ENCODE measurements around the gene AATK. TPM values are rescaled to one million over a fixed set of nuclear protein-coding genes. Genes with fewer than 3 reads are reported as not detected.

Gene AATK
- polyA plus RNA-seq, 3 donors = 3.9 to 13.2 (median 5.2) TPM

DNA sequence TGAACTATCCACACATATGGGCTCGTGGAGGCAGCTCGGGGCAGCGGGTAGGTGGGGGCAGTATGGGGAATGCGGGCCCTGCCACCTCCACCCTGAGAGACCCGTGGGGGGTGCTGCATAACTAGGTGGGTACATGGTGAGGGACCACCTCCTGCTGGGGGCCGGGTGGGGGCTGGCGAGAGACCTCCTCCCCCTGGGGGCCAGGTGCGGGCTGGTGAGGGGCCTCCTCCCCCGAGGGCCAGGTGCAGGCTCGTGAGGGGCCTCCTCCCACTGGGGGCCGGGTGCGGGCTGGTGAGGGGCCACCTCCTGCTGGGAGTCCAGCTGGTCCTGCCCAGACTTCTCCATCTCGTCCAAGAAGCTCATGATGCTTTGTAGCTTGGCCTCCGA is 31.4 kb upstream of the AATK start:
- H3K27ac ChIP-seq (ENCODE audit: low read depth, low read length) = no peak overlapping the region
- WGBS, 3 donors = 71 to 85% (median 83%) methylated on average over 9 to 14 of the region's 14 CpGs

DNA sequence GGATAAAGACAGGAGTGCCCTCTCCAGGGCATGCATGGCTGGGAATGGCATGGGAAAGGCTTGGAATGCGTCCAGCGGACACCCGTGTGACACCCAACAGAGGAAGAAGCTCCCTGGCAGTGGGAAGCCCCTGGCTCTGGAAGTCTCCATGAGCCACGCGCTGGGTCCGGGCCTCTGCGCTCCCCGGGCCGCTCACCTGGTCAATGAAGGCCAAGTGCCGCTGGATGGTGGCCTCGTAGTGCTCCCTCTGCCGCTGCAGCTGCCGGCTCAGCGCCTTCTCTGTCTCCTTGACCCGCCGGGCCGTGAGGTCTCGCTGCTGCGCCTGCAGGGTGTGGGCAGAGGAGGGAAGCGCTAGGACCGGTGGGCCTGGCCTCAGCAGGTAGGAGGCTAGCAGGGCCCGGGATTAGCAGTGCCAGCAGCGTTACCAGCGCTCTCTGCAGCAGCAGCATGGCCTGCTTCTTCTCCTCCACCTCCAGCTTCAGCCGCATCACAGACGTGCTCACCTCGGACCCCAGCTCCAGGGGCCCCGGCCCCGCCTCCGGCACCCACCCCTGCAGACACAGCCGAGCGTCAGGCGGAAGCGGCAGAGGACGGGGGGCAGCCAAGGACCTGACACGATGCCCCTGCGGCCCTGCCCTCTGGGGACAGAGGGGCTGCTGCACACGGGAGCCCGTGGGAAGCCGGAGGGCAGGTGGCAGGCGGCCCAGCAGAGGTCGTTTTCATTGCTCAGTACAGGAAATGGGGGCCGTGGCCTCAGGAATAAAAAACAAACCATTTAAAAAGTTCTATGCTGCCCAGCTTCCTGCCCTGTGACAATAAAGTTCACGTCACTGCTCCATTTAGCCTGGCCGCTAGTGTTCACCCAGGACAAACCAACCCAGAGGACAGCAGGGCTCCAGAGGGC is 30.7 kb upstream of the AATK start:
- no peak overlapping the region for H3K27ac ChIP-seq (ENCODE audit: low read depth, low read length)

DNA sequence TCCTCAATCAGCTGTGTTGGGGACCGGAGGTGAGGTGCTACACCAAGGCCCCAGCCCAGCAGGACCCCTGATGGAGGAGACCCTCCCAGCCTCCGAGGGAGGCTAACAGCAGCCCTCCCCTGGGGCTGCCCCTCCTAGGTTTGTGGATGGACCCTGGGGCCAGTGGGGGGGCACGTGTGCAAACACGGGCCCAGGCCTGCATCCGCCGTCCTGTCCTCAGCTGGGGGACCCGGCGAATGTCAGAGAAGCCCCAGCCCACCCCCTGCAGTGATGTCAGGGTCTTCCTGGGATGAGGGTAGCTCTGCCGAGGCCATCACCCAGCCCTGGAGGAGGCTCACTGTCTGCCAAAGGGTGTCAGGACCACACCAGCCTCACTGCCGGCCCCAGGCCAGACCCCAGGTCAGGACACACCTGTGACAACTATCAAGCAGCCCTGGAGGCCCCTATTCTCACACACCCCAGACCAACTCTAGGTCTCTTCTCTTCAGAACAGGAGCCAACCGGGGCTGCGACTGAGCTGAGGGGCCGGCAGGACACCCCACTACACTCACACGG is 30.0 kb upstream of the AATK start:
- WGBS, 3 donors = 89 to 93% (median 93%) methylated on average over 14 of the region's 14 CpGs
- H3K27ac ChIP-seq (ENCODE audit: low read depth, low read length) = no peak overlapping the region

More for the DNA sequence above, 30.7 kb upstream of the AATK start:
- 72 to 88% (median 79%) methylated on average over 43 to 45 of the region's 45 CpGs for WGBS, 3 donors

DNA sequence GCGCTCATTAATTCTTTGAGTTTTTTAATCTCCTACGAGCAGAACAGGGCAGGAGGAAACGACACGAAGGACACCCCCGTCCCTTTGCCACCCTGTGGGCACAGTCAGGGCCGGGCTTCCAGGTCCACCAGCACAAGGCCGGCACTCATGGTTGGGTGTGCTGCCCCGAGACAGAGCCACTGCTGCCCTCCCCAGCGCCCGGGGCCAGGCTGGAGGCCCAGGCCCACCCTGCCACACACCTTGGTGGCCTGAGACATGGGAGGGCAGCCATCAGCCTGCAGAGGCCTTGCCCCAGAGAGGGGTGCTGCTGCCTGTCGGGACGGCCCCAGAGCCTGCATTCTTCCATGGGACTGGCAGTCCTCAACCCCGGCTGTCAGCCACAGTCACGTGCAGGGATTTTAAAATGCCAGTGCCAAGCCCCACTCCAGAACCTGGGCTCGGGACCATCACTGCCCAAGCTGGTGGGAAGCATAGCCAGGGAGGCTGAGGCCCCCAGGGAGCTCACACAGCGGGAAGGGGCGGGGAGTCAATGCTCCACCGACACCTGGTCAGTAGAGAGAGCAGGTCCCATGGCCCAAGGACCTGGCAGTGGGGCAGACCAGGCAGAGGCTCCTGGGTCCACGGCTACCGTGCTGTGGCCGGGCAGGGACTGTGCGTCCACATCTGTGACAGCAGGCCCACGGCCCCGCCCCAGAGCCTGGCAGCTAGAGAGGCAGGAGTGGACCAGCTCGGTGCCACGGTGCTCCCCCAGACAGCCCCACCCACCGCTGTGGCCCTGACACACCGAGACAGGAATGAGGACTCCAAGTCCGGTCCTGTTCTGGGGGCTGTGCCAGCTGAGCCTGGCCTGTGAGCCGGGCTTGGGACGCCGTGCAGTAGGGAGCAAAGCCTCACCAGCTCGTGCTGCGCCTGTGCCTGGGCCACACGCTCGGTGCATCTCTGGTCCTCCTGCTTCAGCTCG is 29.2 kb upstream of the AATK start:
- no peak overlapping the region for H3K27ac ChIP-seq (ENCODE audit: low read depth, low read length)
- 91 to 94% (median 92%) methylated on average over 37 of the region's 37 CpGs for WGBS, 3 donors

DNA sequence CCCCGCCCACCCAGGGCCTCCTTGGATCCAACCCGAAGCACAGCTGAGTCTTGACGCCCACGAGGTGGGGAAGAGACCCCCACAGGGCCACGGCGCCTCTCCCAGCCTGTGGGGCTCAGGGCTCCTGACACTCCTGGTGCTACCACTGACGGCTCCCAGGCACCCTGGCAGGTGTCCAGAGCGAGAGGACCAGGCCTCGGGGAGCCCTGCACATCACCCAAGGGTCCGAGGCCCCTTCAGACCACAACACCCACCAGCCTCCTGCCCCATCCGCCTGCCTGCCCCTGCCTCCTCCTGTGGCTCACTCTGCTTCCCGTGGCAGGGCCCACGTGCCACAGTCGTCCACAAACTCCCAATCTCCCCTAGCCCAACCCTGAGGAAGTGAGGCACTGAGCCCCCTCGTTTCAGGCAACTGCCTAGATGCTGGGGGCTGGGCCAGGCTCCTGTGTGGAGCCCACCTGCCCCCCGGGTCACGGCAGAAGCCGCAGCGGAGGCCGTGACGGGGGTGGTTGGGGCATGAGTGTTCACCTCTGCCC is 28.3 kb upstream of the AATK start:
- WGBS, 3 donors = 88 to 93% (median 93%) methylated on average over 21 of the region's 21 CpGs
- no peak overlapping the region for H3K27ac ChIP-seq (ENCODE audit: low read depth, low read length)

DNA sequence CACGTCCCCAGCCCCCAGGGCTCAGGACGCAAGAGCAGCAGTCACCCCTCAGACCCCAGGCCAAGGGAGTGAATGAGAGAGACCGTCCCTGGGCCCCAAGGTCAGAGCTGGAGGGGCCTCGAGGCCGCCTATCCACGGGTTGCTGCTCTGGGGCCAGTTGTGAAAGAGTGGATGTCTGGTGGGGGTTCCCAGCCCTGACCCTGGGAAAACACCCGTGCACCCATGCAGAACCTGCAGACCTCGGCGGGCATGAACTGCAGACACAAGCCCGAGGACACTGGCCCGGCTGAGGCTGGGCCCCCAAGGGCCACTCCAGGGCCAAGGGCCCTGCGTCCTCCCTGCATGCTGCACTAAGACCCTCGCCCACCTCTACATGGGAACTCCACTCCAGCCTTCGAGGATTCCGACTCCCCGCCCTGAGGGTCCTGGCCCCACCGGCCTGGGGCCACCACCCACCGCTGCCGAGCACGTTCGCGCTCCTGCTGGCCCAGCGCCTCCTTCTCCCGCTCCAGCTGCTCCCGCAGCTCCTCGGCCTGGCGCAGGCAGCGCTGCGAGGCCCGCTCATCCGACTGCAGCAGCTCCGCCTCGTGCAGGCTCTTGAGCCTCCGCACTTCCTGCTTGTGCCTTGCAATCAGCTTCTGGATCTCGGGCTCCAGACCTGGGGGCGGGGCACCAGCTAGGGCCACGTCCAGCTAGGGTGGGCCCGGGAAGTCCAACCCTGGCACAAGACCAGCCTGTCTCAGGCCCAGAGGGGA is 27.6 kb upstream of the AATK start:
- H3K27ac ChIP-seq (ENCODE audit: low read depth, low read length) = no peak overlapping the region
- WGBS, 3 donors = 82 to 85% (median 82%) methylated on average over 37 to 38 of the region's 38 CpGs

DNA sequence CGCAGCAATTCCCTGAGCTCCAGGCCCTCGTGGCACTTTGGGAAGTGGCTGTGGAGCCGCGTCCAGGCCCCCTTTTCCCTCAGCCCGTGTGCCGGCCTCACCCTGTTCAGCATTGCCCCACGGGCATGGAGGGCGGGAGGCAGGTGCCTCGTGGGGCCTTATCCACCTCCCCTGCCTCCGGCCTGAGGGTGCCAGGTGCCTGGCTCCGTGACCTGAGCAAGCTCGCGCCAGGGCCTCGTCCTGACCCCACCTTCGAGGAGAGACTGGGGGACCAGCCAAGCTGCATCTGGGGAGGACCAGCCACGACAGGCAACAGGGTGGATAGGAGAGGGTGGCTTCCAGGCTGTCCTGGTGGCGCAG is 27.0 kb upstream of the AATK start:
- WGBS, 3 donors = 85 to 94% (median 90%) methylated on average over 17 of the region's 17 CpGs

DNA sequence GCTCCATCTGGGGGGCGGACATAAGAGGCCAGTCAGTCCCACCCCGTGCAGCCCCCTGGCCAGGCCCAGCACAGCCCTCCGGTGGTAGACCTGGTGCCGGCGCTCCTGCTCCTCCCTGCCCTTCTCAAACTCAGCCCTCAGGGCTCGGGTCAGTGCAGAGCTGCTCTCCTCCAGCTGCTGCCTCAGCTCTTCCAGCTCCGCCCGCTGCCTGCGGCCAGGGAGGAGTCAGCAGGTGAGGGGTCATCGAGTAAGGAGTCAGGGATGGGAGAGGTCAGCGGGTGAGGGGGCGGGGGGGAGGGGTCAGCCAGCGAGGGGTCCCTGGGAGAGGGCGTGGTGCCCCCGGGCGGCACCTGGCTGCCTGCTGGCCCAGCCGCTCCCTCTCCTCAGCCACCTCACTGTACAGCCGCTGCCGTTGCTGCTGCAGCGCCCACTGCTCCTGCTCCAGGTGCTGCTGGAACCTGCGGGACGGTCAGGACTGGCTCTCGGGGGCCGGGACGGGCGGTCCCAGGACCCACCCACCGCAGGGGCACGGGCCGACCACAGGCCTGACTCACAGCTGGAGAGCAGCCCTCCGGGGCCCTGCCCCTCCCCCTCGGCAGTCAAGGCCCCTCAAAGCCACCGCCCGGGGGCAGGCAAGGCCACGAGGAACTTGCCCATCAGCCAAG is 26.5 kb upstream of the AATK start:
- WGBS, 3 donors = 83 to 89% (median 85%) methylated on average over 26 to 34 of the region's 34 CpGs

More for the DNA sequence above, 27.0 kb upstream of the AATK start:
- no peak overlapping the region for H3K27ac ChIP-seq (ENCODE audit: low read depth, low read length)

DNA sequence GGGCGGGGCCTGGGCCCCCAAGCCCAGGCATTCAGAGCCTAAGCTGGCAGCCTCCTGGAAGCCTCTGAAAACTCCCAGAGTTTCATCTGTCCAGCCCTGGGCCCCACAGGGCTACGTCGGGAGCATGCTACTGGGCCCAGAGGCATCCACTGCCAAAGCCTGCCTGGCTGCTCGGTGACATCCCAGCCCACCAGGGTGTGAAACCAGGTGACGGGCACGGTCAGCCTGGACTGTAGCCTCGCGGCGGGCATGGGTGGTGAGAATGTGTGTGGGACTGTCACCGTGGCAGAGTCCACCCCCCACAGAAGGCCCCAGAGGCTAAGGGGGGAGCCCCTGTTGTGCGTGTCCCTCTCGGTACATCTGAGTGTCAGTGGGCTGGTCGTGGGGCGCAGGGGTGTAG is 25.6 kb upstream of the AATK start:
- 88 to 95% (median 91%) methylated on average over 14 of the region's 14 CpGs for WGBS, 3 donors
- H3K27ac ChIP-seq (ENCODE audit: low read depth, low read length) = no peak overlapping the region

More for the DNA sequence above, 26.5 kb upstream of the AATK start:
- H3K27ac ChIP-seq (ENCODE audit: low read depth, low read length) = no peak overlapping the region

DNA sequence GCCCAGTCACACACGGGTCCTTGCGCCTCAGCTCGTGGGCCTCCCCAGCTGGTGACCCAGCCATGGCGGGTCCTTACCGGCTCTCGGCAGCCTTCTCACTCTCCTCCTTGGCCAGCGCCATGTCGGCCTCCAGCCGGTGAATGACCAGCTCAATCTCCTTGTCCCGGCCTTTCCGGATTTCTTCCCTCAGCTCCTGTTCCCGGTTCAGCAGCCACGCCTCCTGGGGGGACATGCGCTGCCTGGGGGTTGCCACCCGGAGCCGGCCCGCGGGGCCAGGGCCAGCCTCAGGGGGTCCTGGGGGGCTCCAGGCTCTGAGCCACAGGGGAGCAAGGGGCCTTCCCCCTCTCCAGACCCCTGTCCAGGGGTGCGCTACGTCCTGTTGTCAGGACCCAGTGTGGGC is 25.1 kb upstream of the AATK start:
- WGBS, 3 donors = 90 to 94% (median 93%) methylated on average over 19 to 20 of the region's 20 CpGs

DNA sequence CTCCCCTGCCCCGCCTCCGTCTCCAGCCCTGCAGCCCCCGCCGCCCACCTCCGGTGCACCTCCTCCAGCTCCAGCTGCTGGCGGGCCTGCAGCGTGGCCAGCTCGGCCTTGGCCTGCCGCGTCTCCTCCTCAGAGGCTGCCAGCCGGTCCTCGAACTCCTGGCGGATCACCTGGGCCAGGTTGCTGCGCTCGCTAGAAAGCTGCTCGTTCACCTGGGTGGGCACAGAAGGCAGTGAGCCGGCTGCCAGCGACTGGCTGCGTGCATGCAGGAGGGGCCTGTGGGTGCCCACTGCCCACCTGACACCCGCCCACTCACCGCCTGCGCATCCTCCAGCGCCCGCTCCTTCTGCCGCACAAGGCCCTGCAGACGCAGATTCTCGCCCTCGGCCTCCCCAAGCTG is 24.6 kb upstream of the AATK start:
- 96 to 97% (median 97%) methylated on average over 28 of the region's 28 CpGs for WGBS, 3 donors

More for the DNA sequence above, 25.1 kb upstream of the AATK start:
- H3K27ac ChIP-seq (ENCODE audit: low read depth, low read length) = no peak overlapping the region

DNA sequence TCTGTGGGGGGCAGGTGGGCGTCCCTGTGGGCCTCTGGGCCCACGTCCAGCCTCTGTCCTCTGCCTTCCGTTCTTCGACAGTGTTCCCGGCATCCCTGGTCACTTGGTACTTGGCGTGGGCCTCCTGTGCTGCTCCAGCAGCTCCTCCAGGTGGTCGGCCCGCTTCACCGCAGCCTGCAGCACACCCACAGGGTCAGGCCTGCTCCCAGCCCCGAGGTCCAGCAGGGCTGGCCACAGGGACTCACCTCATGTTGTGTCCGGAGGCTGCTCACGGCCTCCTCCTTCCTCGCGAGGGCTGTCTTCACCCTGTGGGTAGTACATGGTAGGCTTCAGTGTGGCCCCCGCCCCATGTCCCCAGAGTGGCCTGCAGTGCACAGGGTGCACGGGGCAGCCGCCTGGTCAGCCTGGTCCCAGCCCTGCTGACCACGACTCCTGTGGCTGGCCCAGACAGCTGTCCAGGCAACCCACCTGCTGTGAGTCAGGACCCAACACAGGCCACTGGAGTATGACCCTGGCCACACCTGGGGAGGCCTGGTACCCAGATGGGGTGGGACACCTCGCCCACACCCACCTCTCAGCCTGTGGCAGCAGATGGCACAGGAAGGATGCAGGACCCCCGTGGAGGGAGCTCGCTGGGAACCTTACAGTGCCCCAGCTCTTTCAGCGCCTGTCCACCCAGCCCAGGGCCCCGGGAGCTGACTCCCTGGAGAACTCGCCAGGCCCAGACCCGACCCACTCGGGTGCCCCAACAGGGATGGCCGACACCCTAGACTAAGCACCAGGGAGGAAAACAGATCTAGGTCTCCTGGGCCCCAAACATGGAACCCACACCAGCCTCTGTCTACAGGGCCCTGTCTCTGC is 23.9 kb upstream of the AATK start:
- no peak overlapping the region for H3K27ac ChIP-seq (ENCODE audit: low read depth, low read length)
- WGBS, 3 donors = 81 to 90% (median 86%) methylated on average over 27 of the region's 27 CpGs

More for the DNA sequence above, 24.6 kb upstream of the AATK start:
- no peak overlapping the region for H3K27ac ChIP-seq (ENCODE audit: low read depth, low read length)

DNA sequence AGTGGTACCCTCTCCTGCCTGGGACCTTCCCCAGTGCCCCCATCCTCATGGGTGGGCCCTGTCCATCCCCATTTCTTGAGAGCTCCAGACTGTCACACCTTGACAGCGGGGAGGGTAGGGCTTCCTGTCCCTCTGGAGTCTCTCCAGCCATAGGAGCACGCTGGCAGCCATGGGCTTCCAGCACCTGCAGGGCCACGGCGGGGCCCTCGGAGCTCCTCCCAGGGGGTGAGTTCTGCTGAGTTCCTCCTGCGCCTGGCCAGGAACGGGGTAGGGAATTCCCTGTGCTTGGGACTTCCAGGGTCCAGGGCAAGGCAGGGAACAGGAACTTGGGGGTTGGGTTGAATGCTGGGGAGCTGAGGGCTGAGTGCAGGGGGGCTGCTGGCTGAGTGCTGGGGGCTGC is 23.0 kb upstream of the AATK start:
- whole genome bisulfite sequencing, 3 donors = 92 to 96% (median 93%) methylated on average over 7 of the region's 7 CpGs
- no peak overlapping the region for H3K27ac ChIP-seq (ENCODE audit: low read depth, low read length)

DNA sequence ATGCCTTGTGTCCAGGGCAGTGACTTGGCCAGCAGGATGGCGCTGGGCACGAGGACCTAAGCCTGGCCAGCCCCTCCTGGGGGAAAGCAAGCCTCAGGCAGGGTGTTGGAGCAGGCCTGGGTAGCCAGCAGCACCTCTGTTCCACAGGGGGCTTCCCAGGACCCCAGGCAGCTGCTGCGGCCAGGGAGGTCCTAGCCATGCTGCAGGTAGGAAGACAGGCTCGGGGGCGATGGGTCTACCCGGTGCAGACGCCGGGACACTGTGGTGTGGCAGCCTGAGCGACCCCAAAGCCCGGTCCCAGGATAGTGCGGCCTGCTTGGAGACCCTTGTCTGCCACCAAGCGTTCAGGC is 22.4 kb upstream of the AATK start:
- 94 to 96% (median 95%) methylated on average over 12 of the region's 12 CpGs for WGBS, 3 donors
- no peak overlapping the region for H3K27ac ChIP-seq (ENCODE audit: low read depth, low read length)

DNA sequence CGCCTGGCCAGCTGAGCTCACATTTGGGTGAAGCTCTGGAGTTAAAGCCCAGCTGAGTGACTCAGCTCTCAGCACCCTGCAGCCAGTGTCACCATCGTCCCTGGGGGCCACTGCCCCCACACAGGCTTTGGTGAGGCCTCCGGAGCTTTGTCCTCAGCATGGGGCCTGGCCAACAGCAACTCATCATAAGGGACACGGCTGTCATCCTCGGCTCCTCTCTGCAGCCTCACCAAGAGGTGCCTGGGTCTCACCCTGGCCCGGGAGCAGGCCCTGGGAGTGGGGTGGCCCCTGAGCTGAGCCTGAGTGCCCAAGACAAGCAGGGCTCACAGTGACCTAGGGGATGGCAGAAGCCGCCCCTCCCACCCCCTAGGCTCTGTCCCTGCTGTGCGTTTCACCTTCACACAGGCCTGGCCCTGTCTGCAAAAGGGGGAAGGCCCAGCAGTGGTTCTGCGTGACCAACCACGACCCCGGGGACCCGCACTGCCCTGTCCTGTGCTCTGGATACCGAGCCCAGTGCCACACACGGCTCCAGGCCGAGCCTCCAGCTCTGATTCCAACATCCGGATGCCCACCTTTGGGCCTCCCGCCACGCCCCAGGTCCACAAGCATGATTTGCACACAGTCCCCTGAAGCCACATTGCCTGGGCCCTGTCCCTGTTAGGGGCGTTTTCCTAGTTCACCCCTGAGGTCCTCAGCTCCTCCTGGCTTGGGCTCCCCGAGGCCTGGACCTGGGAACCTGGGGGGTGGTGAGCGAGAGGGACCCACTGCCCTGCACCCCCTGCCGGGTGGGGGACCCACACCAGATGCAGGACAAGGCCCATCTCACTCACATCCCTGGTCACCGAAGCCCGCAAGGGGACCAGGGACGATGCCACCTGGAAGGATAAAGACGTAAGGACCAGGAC is 21.8 kb upstream of the AATK start:
- 90 to 92% (median 91%) methylated on average over 25 to 26 of the region's 26 CpGs for WGBS, 3 donors
- no peak overlapping the region for H3K27ac ChIP-seq (ENCODE audit: low read depth, low read length)

DNA sequence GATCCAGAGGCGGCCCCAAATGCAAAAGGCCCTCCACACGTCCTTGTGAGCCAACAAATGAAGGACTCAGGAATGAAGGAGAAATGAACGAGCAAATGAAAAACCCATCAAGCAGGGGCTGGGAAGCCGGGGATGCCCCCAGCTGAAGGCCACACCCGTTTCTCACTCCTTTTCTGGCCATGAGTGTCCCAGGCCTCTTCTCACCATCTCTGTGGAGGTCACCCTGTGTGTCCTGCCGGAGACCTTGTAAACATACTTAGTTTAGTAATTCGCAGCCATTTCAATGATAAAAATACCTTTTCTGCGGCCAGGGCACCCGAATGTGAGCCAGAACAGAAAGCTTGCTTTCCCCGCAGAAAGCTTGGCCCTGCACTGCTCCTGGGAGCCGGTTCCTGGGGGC is 21.1 kb upstream of the AATK start:
- WGBS, 3 donors = 91 to 96% (median 95%) methylated on average over 11 of the region's 11 CpGs

More for the DNA sequence above, 21.1 kb upstream of the AATK start:
- no peak overlapping the region for H3K27ac ChIP-seq (ENCODE audit: low read depth, low read length)
